Esophagus muscularis mucosa (tissue), 4 donors: Measurements from ENCODE around the gene DSCAML1. TPM values are rescaled to one million over a fixed set of nuclear protein-coding genes. Genes with fewer than 3 reads are reported as not detected.

Source experiments
- DNase-seq: peaks from one replicate; pipeline ENCODE4 v3.0.0-alpha.2; 2017; ENCODE audit errors: extremely low spot score
- H3K27ac ChIP-seq, 4 donors: fragments of 200-600 bp; sonication (generic); replicated peaks in 1 of 4; 1 replicate in 3 of 4; 2 replicates in 1 of 4; pipeline ENCODE4 v1.5.1; 2016 to 2019; ENCODE audit warnings: mild to moderate bottlenecking in 1 of 4
- H3K27me3 ChIP-seq, 4 donors: fragments of 200-600 bp; sonication (generic); one replicate each; pipeline versions ENCODE4 v1.5.1 to v1.6.0; 2016 to 2019
- H3K36me3 ChIP-seq, 4 donors: fragments of 200-600 bp; sonication (generic); one replicate each; pipeline ENCODE4 v1.5.1; 2016 to 2019
- H3K4me1 ChIP-seq, 4 donors: fragments of 200-600 bp; sonication (generic); one replicate each; pipeline ENCODE4 v1.5.1; 2016 to 2019
- H3K4me3 ChIP-seq, 4 donors: fragments of 200-600 bp; sonication (generic); 1 replicate in 2 of 4; 2 replicates in 2 of 4; pipeline ENCODE4 v1.5.1; 2016 to 2019; ENCODE audit warnings: mild to moderate bottlenecking in 4 of 4, moderate library complexity in 1 of 4
- H3K9me3 ChIP-seq, 4 donors: fragments of 200-600 bp; sonication (generic); 1 replicate in 3 of 4; 2 replicates in 1 of 4; pipeline ENCODE4 v1.5.1; 2016 to 2019
- EP300 ChIP-seq: sonication (generic); formaldehyde crosslinking; IDR thresholded peaks from one replicate; pipeline ENCODE4 v1.6.1; 2017; ENCODE audit warnings: antibody characterized with exemption
- POLR2A ChIP-seq: fragments of 450-650 bp; IDR thresholded peaks from one replicate; pipeline ENCODE4 v1.6.1; 2017; ENCODE audit warnings: antibody characterized with exemption, moderate library complexity, mild to moderate bottlenecking, low read depth
- POLR2AphosphoS5 ChIP-seq, 2 donors: sonication (generic); formaldehyde crosslinking; IDR thresholded peaks; one replicate each; pipeline ENCODE4 v1.6.1; 2017; ENCODE audit warnings: antibody characterized with exemption in 2 of 2
- WGBS: methylation state at CpG from one replicate; pipeline ENCODE4 v1.1.5; 2018; 5-methylcytosine and 5-hydroxymethylcytosine counted together
- intact Hi-C: fragments of 100-400 bp; cut with DNase I; formaldehyde crosslinking; loops from one replicate; pipeline ENCODE4 v1.15.1; 2023
- total RNA-seq, 4 donors: library from RNA; depleted of rRNA; stranded (reverse); fragments of >200 nt; gene quantifications; one replicate each; pipeline versions ENCODE4 v1.1.0 to v1.2.1, GENCODE V29; 2016
- TF ChIP-seq, protein P1 (sequence below), 3 experiments: fragments of 200-600 bp in 2 of 3; fragments of 450-650 bp in 1 of 3; sonication (generic) in 2 of 3; IDR thresholded peaks; one replicate each; pipeline ENCODE4 v1.5.1; 2017 to 2019; ENCODE audit warnings: antibody characterized with exemption in 3 of 3, mild to moderate bottlenecking in 2 of 3, moderate library complexity in 1 of 3

The DSCAML1 gene
- total RNA-seq, 4 donors from 2014 or later: 0.50 to 5.8 (median 1.2) TPM

DNA sequence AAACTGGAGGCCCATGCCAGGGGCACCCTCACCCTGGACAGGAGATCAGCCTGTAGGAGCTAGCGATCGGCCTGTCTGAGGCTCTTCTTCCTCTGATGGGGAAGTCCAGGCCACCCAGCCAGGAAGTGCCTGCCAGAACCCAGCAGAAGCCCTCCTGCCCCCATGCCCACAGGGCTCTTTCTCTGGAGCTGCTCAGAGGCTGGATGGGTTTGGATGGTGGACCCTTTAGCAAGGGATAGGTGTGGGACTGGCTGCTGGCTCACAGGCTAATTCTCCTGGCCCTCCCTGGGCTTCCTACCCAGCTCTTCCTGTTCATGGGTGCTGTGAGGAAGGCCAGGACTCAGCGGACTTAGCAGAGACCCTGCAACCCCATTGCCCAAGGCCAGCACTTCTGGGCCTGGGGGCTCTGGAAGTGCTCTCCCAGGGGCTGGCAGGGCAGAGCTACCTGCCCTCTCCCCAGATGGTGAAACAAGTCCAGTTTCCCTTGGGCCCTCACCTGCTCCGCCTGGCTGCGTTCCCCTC lies 19.9 kb upstream of the DSCAML1 start:
- DNase-seq: no peak
- Histone ChIP-seq H3K36me3 (no peaks in the 10 kb centered on the region), H3K4me1 (peaks cover 16 to 52% (median 45%) of the 10 kb centered on the region in 4 donors)

DNA sequence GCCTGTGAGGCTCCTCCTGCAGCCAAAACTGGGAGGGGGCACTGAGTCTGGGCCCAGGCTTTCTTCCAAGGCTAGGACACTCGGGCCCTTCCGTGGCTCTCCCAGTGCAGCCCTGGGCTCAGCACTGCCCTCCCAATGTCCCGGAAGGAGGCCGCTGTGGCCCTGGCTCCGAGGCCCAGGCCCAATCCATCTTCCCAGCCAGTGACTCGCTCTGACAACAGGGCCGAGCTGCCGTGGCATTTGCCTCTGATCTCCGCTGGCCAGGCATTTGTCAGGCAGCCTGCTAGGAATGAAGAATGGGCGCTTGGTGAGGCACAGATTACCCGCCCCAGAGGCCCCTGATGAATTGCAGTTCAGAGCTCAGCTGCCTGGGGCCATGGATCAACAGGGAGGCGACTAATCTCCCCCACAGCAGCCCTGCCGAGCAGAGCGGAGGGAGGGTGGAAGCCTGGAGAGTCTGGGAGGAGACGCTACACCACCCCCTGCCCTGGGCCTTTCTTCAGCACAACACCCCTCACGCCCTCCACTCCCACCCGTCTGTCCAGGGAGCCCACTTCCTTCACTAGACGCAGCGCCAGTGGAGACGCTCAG lies 19.2 kb upstream of the DSCAML1 start:
- no peaks in the 10 kb centered on the region for H3K9me3 ChIP-seq
- TF ChIP-seq POLR2A: no peak
- TF ChIP-seq, protein P1, sequence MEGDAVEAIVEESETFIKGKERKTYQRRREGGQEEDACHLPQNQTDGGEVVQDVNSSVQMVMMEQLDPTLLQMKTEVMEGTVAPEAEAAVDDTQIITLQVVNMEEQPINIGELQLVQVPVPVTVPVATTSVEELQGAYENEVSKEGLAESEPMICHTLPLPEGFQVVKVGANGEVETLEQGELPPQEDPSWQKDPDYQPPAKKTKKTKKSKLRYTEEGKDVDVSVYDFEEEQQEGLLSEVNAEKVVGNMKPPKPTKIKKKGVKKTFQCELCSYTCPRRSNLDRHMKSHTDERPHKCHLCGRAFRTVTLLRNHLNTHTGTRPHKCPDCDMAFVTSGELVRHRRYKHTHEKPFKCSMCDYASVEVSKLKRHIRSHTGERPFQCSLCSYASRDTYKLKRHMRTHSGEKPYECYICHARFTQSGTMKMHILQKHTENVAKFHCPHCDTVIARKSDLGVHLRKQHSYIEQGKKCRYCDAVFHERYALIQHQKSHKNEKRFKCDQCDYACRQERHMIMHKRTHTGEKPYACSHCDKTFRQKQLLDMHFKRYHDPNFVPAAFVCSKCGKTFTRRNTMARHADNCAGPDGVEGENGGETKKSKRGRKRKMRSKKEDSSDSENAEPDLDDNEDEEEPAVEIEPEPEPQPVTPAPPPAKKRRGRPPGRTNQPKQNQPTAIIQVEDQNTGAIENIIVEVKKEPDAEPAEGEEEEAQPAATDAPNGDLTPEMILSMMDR (IDR thresholded peaks at IDR 0.05): no peak
- TF ChIP-seq POLR2AphosphoS5 (IDR thresholded peaks at IDR 0.05): no peak
- no peak for TF ChIP-seq EP300
- H3K4me1 ChIP-seq: peaks cover 16 to 52% (median 45%) of the 10 kb centered on the region in 4 donors
- peaks cover 0 to 2% (median 0%) of the 10 kb centered on the region in 4 donors for H3K27me3 ChIP-seq
- no peaks in the 10 kb centered on the region for H3K36me3 ChIP-seq
- H3K4me3 ChIP-seq: peak overlapping the region in 1 of 4 donors; percentile 36
- intact Hi-C loops: loop anchor here (5.0 kb wide), 2 partner anchors 374 to 389 kb away; no protein-coding TSS in a partner anchor
- DNase-seq: no peak
- no CpG with 5 or more reads among the region's 20 CpGs for WGBS
- peak overlapping the region; percentile 41 to 66 (median 56) for H3K27ac ChIP-seq

More for the DNA sequence above, 19.9 kb upstream of the DSCAML1 start:
- H3K9me3 ChIP-seq: no peaks in the 10 kb centered on the region
- peak overlapping the region; percentile 41 to 66 (median 56) for H3K27ac ChIP-seq
- TF ChIP-seq POLR2AphosphoS5 (IDR thresholded peaks at IDR 0.05) (no peak), EP300 (no peak), POLR2A (no peak)
- TF ChIP-seq, protein P1 (IDR thresholded peaks at IDR 0.05): no peak
- peaks cover 0 to 8% (median 0%) of the 10 kb centered on the region in 4 donors for H3K27me3 ChIP-seq
- 100% methylated on average over 4 of the region's 5 CpGs for WGBS
- intact Hi-C loops: loop anchor here (5.0 kb wide), 2 partner anchors 375 to 390 kb away; no protein-coding TSS in a partner anchor
- H3K4me3 ChIP-seq: peak overlapping the region in 3 of 4 donors; percentile 3 to 36 (median 33)

DNA sequence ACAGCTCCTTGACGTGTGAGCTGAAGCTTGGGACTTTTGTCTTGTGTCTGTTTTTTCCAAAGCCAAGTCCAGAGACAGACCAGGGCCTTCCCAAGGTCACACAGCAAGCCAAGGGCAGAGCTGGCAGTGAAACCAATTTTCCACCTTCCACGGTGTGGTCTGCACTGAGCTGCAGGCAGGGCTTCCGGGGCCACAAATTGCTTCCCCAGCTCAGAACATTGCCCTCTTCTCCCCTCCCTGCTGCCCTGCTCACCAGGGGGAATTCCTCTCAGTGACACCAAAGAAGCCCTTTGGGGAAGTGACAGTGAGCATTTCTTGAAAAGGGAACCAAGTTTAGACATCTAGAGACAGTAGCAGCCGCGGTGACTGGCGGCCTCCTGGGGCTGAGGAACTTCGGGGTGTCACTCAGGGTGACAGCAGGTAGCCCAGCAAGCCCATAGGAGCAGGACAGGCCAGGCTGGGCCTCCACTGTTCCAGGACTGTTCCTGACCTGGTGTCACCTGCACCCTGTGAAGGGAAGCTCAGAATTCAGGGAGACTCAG lies 18.3 kb upstream of the DSCAML1 start:
- no peak for TF ChIP-seq EP300
- TF ChIP-seq, protein P1 (IDR thresholded peaks at IDR 0.05): no peak
- TF ChIP-seq POLR2A: no peak
- TF ChIP-seq POLR2AphosphoS5 (IDR thresholded peaks at IDR 0.05): no peak
- intact Hi-C loops: loop anchor here (5.0 kb wide), 2 partner anchors 373 to 388 kb away; no protein-coding TSS in a partner anchor
- peaks cover 16 to 52% (median 45%) of the 10 kb centered on the region in 4 donors for H3K4me1 ChIP-seq
- no peaks in the 10 kb centered on the region for H3K27me3 ChIP-seq
- WGBS: 58% methylated on average over 7 of the region's 7 CpGs
- H3K4me3 ChIP-seq: no peak overlapping the region
- H3K36me3 ChIP-seq: no peaks in the 10 kb centered on the region
- no peaks in the 10 kb centered on the region for H3K9me3 ChIP-seq
- no peak for DNase-seq
- H3K27ac ChIP-seq: peak overlapping the region; percentile 41 to 66 (median 56)

DNA sequence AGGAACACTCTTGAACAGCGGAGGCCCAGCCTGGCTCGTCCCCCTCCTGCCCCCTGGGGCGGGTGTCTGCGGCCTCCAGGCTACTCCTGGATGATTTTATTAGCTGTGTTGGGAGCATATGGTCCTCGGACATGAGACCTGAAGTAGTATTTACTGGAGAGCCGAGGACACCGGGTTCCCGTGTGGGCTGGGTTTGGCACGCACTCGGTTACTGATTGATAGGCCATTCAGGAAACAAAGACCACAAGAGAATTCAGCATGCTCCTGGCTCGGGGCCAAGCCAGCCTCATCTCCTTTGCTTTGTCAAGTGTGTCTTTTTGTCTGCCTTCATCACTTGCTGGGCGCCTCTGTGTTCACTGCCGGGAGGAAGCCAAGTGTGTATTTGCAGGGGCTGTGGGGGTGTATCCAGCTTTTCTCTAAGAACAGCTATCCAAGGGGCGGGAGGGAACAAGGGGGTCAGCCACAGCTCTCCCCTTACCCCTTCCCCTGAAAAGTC lies 17.8 kb upstream of the DSCAML1 start:
- 48% methylated on average over 4 of the region's 14 CpGs for WGBS
- intact Hi-C loops: loop anchor here (5.0 kb wide), 2 partner anchors 373 to 388 kb away; no protein-coding TSS in a partner anchor
- DNase-seq: peak; percentile 96
- peaks cover 16 to 52% (median 45%) of the 10 kb centered on the region in 4 donors for H3K4me1 ChIP-seq
- no peaks in the 10 kb centered on the region for H3K36me3 ChIP-seq
- no peaks in the 10 kb centered on the region for H3K27me3 ChIP-seq
- no peaks in the 10 kb centered on the region for H3K9me3 ChIP-seq
- H3K27ac ChIP-seq: peak overlapping the region; percentile 41 to 66 (median 56)
- H3K4me3 ChIP-seq: no peak overlapping the region
- TF ChIP-seq, protein P1 (IDR thresholded peaks at IDR 0.05): no peak
- no peak for TF ChIP-seq POLR2AphosphoS5 (IDR thresholded peaks at IDR 0.05)
- no peak for TF ChIP-seq POLR2A
- no peak for TF ChIP-seq EP300
